ENCODE data around the gene CLEC16A. TPM values are rescaled to one million over a fixed set of nuclear protein-coding genes. Genes with fewer than 3 reads are reported as not detected.

The CLEC16A gene
- total and polyA plus RNA-seq, 2 donors (not counting 1 experiment from before 2014, with no cell fraction given): 21.9 to 79.5 TPM

GRCh38 chr16:11158018-11158417, 213.7 kb downstream of the CLEC16A start:
- H3K4me3 ChIP-seq (ENCODE audit: control extremely low read depth in 1 of 5, extremely low read depth in 1 of 5, insufficient read depth in 1 of 5, low read depth in 2 of 5, low read length in 4 of 5): no peak overlapping the region
- no peak overlapping the region for H3K9ac ChIP-seq (ENCODE audit: low read length)
- H3K27ac ChIP-seq (ENCODE audit: low read length in 2 of 2): no peak overlapping the region
- no peaks in the 10 kb centered on the region for H3K27me3 Mint-ChIP-seq
- TF ChIP-seq CTCF (IDR thresholded peaks at IDR 0.05): no peak
- no peak for TF ChIP-seq EZH2 (IDR thresholded peaks at IDR 0.05; ENCODE audit: borderline replicate concordance, insufficient read depth, low read depth, low read length, poor library complexity, severe bottlenecking)
- intact Hi-C loops (cut with micrococcal nuclease): no loop called here
- H3K9me3 ChIP-seq (ENCODE audit: control extremely low read depth in 1 of 3, control insufficient read depth in 2 of 3, insufficient read depth in 1 of 3, low read length in 2 of 3): peaks cover 0 to 7% (median 0%) of the 10 kb centered on the region in 3 donors
- WGBS (ENCODE audit: insufficient coverage): 97% methylated on average over 8 of the region's 12 CpGs
- peaks cover 21% of the 10 kb centered on the region for H3K4me1 Mint-ChIP-seq
- H3K4me1 ChIP-seq (ENCODE audit: control insufficient read depth in 2 of 2, insufficient read depth in 2 of 2, low read length in 2 of 2): peaks cover 5 to 9% of the 10 kb centered on the region in 2 donors
- H3K36me3 ChIP-seq (replicated peaks in 1 of 2; ENCODE audit: control extremely low read depth in 1 of 2, control insufficient read depth in 1 of 2, extremely low read depth in 1 of 2, insufficient read depth in 2 of 2, low read length in 1 of 2): peaks cover 4 to 5% of the 10 kb centered on the region in 2 experiments
- no peak overlapping the region for H3K4me2 ChIP-seq (replicated peaks; ENCODE audit: low read depth, low read length, poor library complexity, severe bottlenecking)
- no peak for DNase-seq
- no peak overlapping the region for H3K27ac Mint-ChIP-seq
- peaks cover 4% of the 10 kb centered on the region for H3K79me2 ChIP-seq (ENCODE audit: control insufficient read depth, insufficient read depth, low read length)
- H2AFZ ChIP-seq (ENCODE audit: insufficient read depth, low read depth, low read length, poor library complexity, severe bottlenecking): no peak overlapping the region
- ATAC-seq (ENCODE audit: low read depth): no peak
- CTCF ChIA-PET: no interaction called here
- H4K20me1 ChIP-seq (ENCODE audit: control insufficient read depth, insufficient read depth, low read length, poor library complexity, severe bottlenecking): no peaks in the 10 kb centered on the region
- POLR2A ChIA-PET: interaction anchor here (0.5 kb wide), 1 partner anchor 93 kb away, joined by 4 read pairs; no protein-coding TSS in a partner anchor
- no peaks in the 10 kb centered on the region for H3K27me3 ChIP-seq (replicated peaks in 1 of 4; ENCODE audit: control extremely low read depth in 1 of 4, control insufficient read depth in 3 of 4, insufficient read depth in 4 of 4, low read length in 3 of 4)
- no peaks in the 10 kb centered on the region for H3K9me3 Mint-ChIP-seq (ENCODE audit: insufficient read depth)
- no peak overlapping the region for H3K4me3 Mint-ChIP-seq

DNA sequence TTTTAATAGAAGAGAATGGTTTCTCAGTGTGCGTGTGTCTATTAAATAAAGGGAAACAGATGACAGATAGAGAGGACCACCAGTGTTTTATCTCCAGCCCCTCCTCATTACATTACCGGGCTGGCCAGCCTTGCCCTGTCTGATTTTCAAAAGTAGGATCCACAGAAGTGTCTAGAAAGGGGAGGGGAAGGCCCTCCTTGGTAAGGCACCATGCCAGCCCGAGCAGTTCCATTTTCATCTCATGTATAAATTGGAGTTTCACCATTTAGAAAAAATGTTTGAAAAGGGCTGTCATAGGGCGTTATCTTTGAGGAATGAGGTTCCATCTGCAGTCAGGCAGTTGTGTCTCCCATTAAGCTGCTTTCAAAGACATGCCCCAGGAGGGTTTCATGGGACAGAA, 214.9 kb downstream of the CLEC16A start:
- Histone ChIP-seq H3K9me3 (ENCODE audit: control extremely low read depth in 1 of 3, control insufficient read depth in 2 of 3, insufficient read depth in 1 of 3, low read length in 2 of 3) (peaks cover 0 to 7% (median 0%) of the 10 kb centered on the region in 3 donors), H3K4me1 (ENCODE audit: control insufficient read depth in 2 of 2, insufficient read depth in 2 of 2, low read length in 2 of 2) (peaks cover 5 to 9% of the 10 kb centered on the region in 2 donors), H3K4me3 (ENCODE audit: control extremely low read depth in 1 of 5, extremely low read depth in 1 of 5, insufficient read depth in 1 of 5, low read depth in 2 of 5, low read length in 4 of 5) (no peak overlapping the region), H3K79me2 (ENCODE audit: control insufficient read depth, insufficient read depth, low read length) (peaks cover 4% of the 10 kb centered on the region), H3K27ac (ENCODE audit: low read length in 2 of 2) (no peak overlapping the region), H3K4me2 (replicated peaks; ENCODE audit: low read depth, low read length, poor library complexity, severe bottlenecking) (no peak overlapping the region), H3K36me3 (replicated peaks in 1 of 2; ENCODE audit: control extremely low read depth in 1 of 2, control insufficient read depth in 1 of 2, extremely low read depth in 1 of 2, insufficient read depth in 2 of 2, low read length in 1 of 2) (peaks cover 5 to 9% of the 10 kb centered on the region in 2 experiments), H3K27me3 (replicated peaks in 1 of 4; ENCODE audit: control extremely low read depth in 1 of 4, control insufficient read depth in 3 of 4, insufficient read depth in 4 of 4, low read length in 3 of 4) (no peaks in the 10 kb centered on the region), H4K20me1 (ENCODE audit: control insufficient read depth, insufficient read depth, low read length, poor library complexity, severe bottlenecking) (no peaks in the 10 kb centered on the region), H3K9ac (ENCODE audit: low read length) (no peak overlapping the region), H2AFZ (ENCODE audit: insufficient read depth, low read depth, low read length, poor library complexity, severe bottlenecking) (no peak overlapping the region)
- H3K9me3 Mint-ChIP-seq (ENCODE audit: insufficient read depth): no peaks in the 10 kb centered on the region
- no peak for DNase-seq
- H3K27ac Mint-ChIP-seq: no peak overlapping the region
- H3K4me3 Mint-ChIP-seq: no peak overlapping the region
- 96% methylated on average over 2 of the region's 4 CpGs for WGBS (ENCODE audit: insufficient coverage)
- no peak for TF ChIP-seq CTCF (IDR thresholded peaks at IDR 0.05)
- TF ChIP-seq EZH2 (IDR thresholded peaks at IDR 0.05; ENCODE audit: borderline replicate concordance, insufficient read depth, low read depth, low read length, poor library complexity, severe bottlenecking): no peak
- no peaks in the 10 kb centered on the region for H3K27me3 Mint-ChIP-seq
- intact Hi-C loops (cut with micrococcal nuclease): no loop called here
- no peak for ATAC-seq (ENCODE audit: low read depth)
- ChIA-PET CTCF (interaction anchor here (0.5 to 0.6 kb wide), 2 partner anchors 17 to 489 kb away, joined by 3 read pairs; no protein-coding TSS in a partner anchor), POLR2A (no interaction called here)
- H3K4me1 Mint-ChIP-seq: peaks cover 19% of the 10 kb centered on the region
